Activated CD4-positive, alpha-beta T cell treated with anti-CD3 and anti-CD28 coated beads for 36 hours (primary cell): ENCODE measurements around the gene ERN1. TPM values are rescaled to one million over a fixed set of nuclear protein-coding genes. Genes with fewer than 3 reads are reported as not detected.
A peak's percentile ranks its signal among the peaks of the same experiment; 100 is the strongest.
"Not testable (repeated sequence)": the region's sequence is repeated elsewhere in the genome, so short reads cannot be mapped to it uniquely, and the experiment has no call there.

Source experiments
- ATAC-seq: fragments of 200-7000 bp; cut with Tn5 transposase; one replicate; pipeline ENCODE4 v1.10.0; 2021; ENCODE audit warnings: mild to moderate bottlenecking, moderate library complexity
- CTCF ChIA-PET: fragments of 350-600 bp; sonication (Branson Sonifier 250); formaldehyde crosslinking; loops from one replicate; lab custom pipeline; 2021; ENCODE audit warnings: antibody characterized with exemption; lab: Charles Lee
- POLR2A ChIA-PET: fragments of 350-600 bp; sonication (Branson Sonifier 250); formaldehyde crosslinking; loops from one replicate; lab custom pipeline; 2021; ENCODE audit warnings: antibody characterized with exemption, inconsistent platforms; lab: Charles Lee
- DNase-seq: peaks from one replicate; pipeline ENCODE4 v3.0.0-alpha.2; 2020
- H3K27ac Mint-ChIP-seq: one replicate; pipeline ENCODE4 v1.8.0; 2021; ENCODE audit warnings: mixed read lengths
- H3K27me3 Mint-ChIP-seq: one replicate; pipeline ENCODE4 v1.8.0; 2021; ENCODE audit warnings: mixed read lengths
- H3K36me3 Mint-ChIP-seq: one replicate; pipeline ENCODE4 v1.8.0; 2021; ENCODE audit warnings: low read depth, mixed read lengths
- H3K4me1 Mint-ChIP-seq: one replicate; pipeline ENCODE4 v1.8.0; 2021; ENCODE audit warnings: mixed read lengths
- H3K4me3 Mint-ChIP-seq: one replicate; pipeline ENCODE4 v1.8.0; 2021; ENCODE audit warnings: mild to moderate bottlenecking, moderate library complexity, mixed read lengths
- H3K9me3 Mint-ChIP-seq: one replicate; pipeline ENCODE4 v1.8.0; 2021; ENCODE audit warnings: low read depth, mixed read lengths
- intact Hi-C, 2 experiments: fragments of 100-400 bp; cut with DNase I in 1 of 2; cut with micrococcal nuclease in 1 of 2; formaldehyde crosslinking; loops; one replicate each; pipeline versions ENCODE4 v1.14.2 to v1.15.1; 2022 to 2024; cut with DNase I, micrococcal nuclease
- total RNA-seq, 2 experiments: library from RNA; stranded (reverse); gene quantifications; one replicate each; pipeline ENCODE4 v1.2.3, GENCODE V29; 2021

Gene ERN1
- total RNA-seq, 2 experiments from 2014 or later: 23.7 to 26.8 TPM

- intact Hi-C loops: loop anchor here in 1 of 2 experiments (1.0 kb wide), 1 partner anchor 8 kb away; no protein-coding TSS in a partner anchor
- no peaks in the 10 kb centered on the region for H3K27me3 Mint-ChIP-seq
- no peak overlapping the region for H3K4me3 Mint-ChIP-seq
- no peak for DNase-seq
- H3K9me3 Mint-ChIP-seq: no peaks in the 10 kb centered on the region
- ATAC-seq: no peak
- CTCF ChIA-PET: interaction anchor here (1.0 to 4.6 kb wide), 3 partner anchors 9 to 24 kb away, joined by 3 to 32 read pairs (median 13); no protein-coding TSS in a partner anchor
- POLR2A ChIA-PET: interaction anchor here (2.0 kb wide), 1 partner anchor 21 kb away, joined by 5 read pairs; no protein-coding TSS in a partner anchor
- peaks cover 25% of the 10 kb centered on the region for H3K36me3 Mint-ChIP-seq
- no peak overlapping the region for H3K27ac Mint-ChIP-seq
- peaks cover 78% of the 10 kb centered on the region for H3K4me1 Mint-ChIP-seq
These were observed 5.3 kb downstream of the ERN1 start for GRCh38 chr17:64124609-64125008.

- POLR2A ChIA-PET: no interaction called here
- no peaks in the 10 kb centered on the region for H3K27me3 Mint-ChIP-seq
- peaks cover 21% of the 10 kb centered on the region for H3K36me3 Mint-ChIP-seq
- DNase-seq (no peak), ATAC-seq (no peak)
- H3K4me1 Mint-ChIP-seq: peaks cover 81% of the 10 kb centered on the region
- H3K4me3 Mint-ChIP-seq: no peak overlapping the region
- no peaks in the 10 kb centered on the region for H3K9me3 Mint-ChIP-seq
- CTCF ChIA-PET: interaction anchor here (0.5 to 4.6 kb wide), 4 partner anchors 10 to 105 kb away, joined by 3 to 32 read pairs (median 9); no protein-coding TSS in a partner anchor
- no peak overlapping the region for H3K27ac Mint-ChIP-seq
- intact Hi-C loops: no loop called here
These were observed 6.8 kb downstream of the ERN1 start for GRCh38 chr17:64123114-64123513.

GRCh38 chr17:64120972-64121786 lies 8.8 kb downstream of the ERN1 start:
- peaks cover 84% of the 10 kb centered on the region for H3K4me1 Mint-ChIP-seq
- H3K9me3 Mint-ChIP-seq, H3K27me3 Mint-ChIP-seq: not testable (repeated sequence)
- CTCF ChIA-PET: interaction anchor here (0.6 to 4.6 kb wide), 13 partner anchors 9 to 95 kb away, joined by 3 to 32 read pairs (median 4); partner anchors contain the start of gene ERN1
- POLR2A ChIA-PET: interaction anchor here (0.6 to 1.1 kb wide), 4 partner anchors 9 to 60 kb away, joined by 3 to 7 read pairs (median 3); partner anchors contain the start of gene ERN1
- intact Hi-C loops: loop anchor here (1.0 to 2.0 kb wide), 3 partner anchors 9 to 39 kb away; partner anchors contain the start of gene ERN1 (in 1 of the 2)
- peak overlapping the region; percentile 51 for H3K4me3 Mint-ChIP-seq
- peak; percentile 69 for DNase-seq
- H3K27ac Mint-ChIP-seq: peak overlapping the region; percentile 98
- H3K36me3 Mint-ChIP-seq: peaks cover 26% of the 10 kb centered on the region
- peak; percentile 77 for ATAC-seq

GRCh38 chr17:64120159-64120810 lies 9.7 kb downstream of the ERN1 start:
- ChIA-PET CTCF (interaction anchor here (0.6 to 4.6 kb wide), 9 partner anchors 9 to 94 kb away, joined by 3 to 32 read pairs (median 4); no protein-coding TSS in a partner anchor), POLR2A (interaction anchor here (1.1 kb wide), 2 partner anchors 10 to 59 kb away, joined by 3 to 7 read pairs; partner anchors contain the start of gene ERN1)
- Mint-ChIP-seq H3K4me3 (peak overlapping the region; percentile 51), H3K27ac (peak overlapping the region; percentile 98), H3K4me1 (peaks cover 84% of the 10 kb centered on the region), H3K27me3 (no peaks in the 10 kb centered on the region), H3K36me3 (peaks cover 25% of the 10 kb centered on the region), H3K9me3 (no peaks in the 10 kb centered on the region)
- intact Hi-C loops: loop anchor here (1.0 to 2.0 kb wide), 2 partner anchors 29 to 38 kb away; no protein-coding TSS in a partner anchor
- ATAC-seq: peak; percentile 54
- DNase-seq: no peak

- Mint-ChIP-seq H3K4me3 (no peak overlapping the region), H3K27ac (peak overlapping the region; percentile 83), H3K36me3 (peaks cover 18% of the 10 kb centered on the region), H3K4me1 (peaks cover 82% of the 10 kb centered on the region), H3K9me3 (no peaks in the 10 kb centered on the region), H3K27me3 (no peaks in the 10 kb centered on the region)
- ATAC-seq (no peak), DNase-seq (no peak)
- intact Hi-C loops: no loop called here
- POLR2A ChIA-PET: interaction anchor here (1.1 kb wide), 1 partner anchor 13 kb away, joined by 4 read pairs; no protein-coding TSS in a partner anchor
- CTCF ChIA-PET: interaction anchor here (0.7 to 1.9 kb wide), 9 partner anchors 9 to 186 kb away, joined by 3 to 13 read pairs (median 3); partner anchors contain the start of gene CD79B
These were observed 11.7 kb downstream of the ERN1 start for GRCh38 chr17:64117981-64118979.

GRCh38 chr17:64115822-64116534 lies 14.0 kb downstream of the ERN1 start:
- Mint-ChIP-seq H3K4me1 (peaks cover 62% of the 10 kb centered on the region), H3K4me3 (peak overlapping the region; percentile 41), H3K27me3 (no peaks in the 10 kb centered on the region), H3K36me3 (peaks cover 13% of the 10 kb centered on the region), H3K9me3 (no peaks in the 10 kb centered on the region), H3K27ac (peak overlapping the region; percentile 84)
- ATAC-seq (peak; percentile 37), DNase-seq (no peak)
- intact Hi-C loops: loop anchor here in 1 of 2 experiments (1.0 kb wide), 1 partner anchor 9 kb away; no protein-coding TSS in a partner anchor
- ChIA-PET POLR2A (interaction anchor here (0.6 to 1.1 kb wide), 2 partner anchors 34 to 96 kb away, joined by 3 read pairs; partner anchors contain the start of gene ICAM2), CTCF (interaction anchor here (0.6 to 2.6 kb wide), 11 partner anchors 9 to 504 kb away, joined by 3 to 17 read pairs (median 4); partner anchors contain the start of genes CSHL1 and ERN1)

- intact Hi-C loops: no loop called here
- no peak for ATAC-seq
- peaks cover 13% of the 10 kb centered on the region for H3K36me3 Mint-ChIP-seq
- H3K4me3 Mint-ChIP-seq: no peak overlapping the region
- H3K9me3 Mint-ChIP-seq: no peaks in the 10 kb centered on the region
- H3K27ac Mint-ChIP-seq: peak overlapping the region; percentile 84
- CTCF ChIA-PET: interaction anchor here (0.8 to 2.6 kb wide), 7 partner anchors 10 to 136 kb away, joined by 3 to 17 read pairs (median 5); partner anchors contain the start of gene ERN1
- no peaks in the 10 kb centered on the region for H3K27me3 Mint-ChIP-seq
- POLR2A ChIA-PET: interaction anchor here (1.1 kb wide), 1 partner anchor 33 kb away, joined by 3 read pairs; no protein-coding TSS in a partner anchor
- peaks cover 60% of the 10 kb centered on the region for H3K4me1 Mint-ChIP-seq
- DNase-seq: no peak
These were observed 14.8 kb downstream of the ERN1 start for GRCh38 chr17:64115043-64115698.

- Mint-ChIP-seq H3K36me3 (peaks cover 13% of the 10 kb centered on the region), H3K27me3 (no peaks in the 10 kb centered on the region), H3K27ac (no peak overlapping the region), H3K9me3 (no peaks in the 10 kb centered on the region), H3K4me3 (no peak overlapping the region), H3K4me1 (peaks cover 59% of the 10 kb centered on the region)
- DNase-seq (no peak), ATAC-seq (no peak)
- ChIA-PET CTCF (interaction anchor here (0.6 to 1.8 kb wide), 6 partner anchors 9 to 167 kb away, joined by 3 to 8 read pairs (median 4); no protein-coding TSS in a partner anchor), POLR2A (no interaction called here)
- intact Hi-C loops: no loop called here
These were observed 16.9 kb downstream of the ERN1 start for GRCh38 chr17:64113006-64113405.

- ChIA-PET POLR2A (no interaction called here), CTCF (interaction anchor here (1.4 to 1.5 kb wide), 2 partner anchors 9 to 22 kb away, joined by 3 to 4 read pairs; no protein-coding TSS in a partner anchor)
- ATAC-seq (no peak), DNase-seq (no peak)
- Mint-ChIP-seq H3K36me3 (peaks cover 8% of the 10 kb centered on the region), H3K27me3 (no peaks in the 10 kb centered on the region), H3K4me3 (no peak overlapping the region), H3K9me3 (no peaks in the 10 kb centered on the region), H3K27ac (no peak overlapping the region), H3K4me1 (peaks cover 61% of the 10 kb centered on the region)
- intact Hi-C loops: no loop called here
These were observed 18.1 kb downstream of the ERN1 start for GRCh38 chr17:64111831-64112230.
